ENCODE results near the gene RXFP1.

- TF ChIP-seq CTCF (IDR thresholded peaks at IDR 0.05) (no peak), POLR2A (IDR thresholded peaks at IDR 0.05) (no peak)
Measured at GRCh38 chr4:158560284-158560683, 38.6 kb downstream of the RXFP1 start.

Measured in adrenal gland (tissue), 5 donors.